ENCODE measurements around the gene SP1. TPM values are rescaled to one million over a fixed set of nuclear protein-coding genes. Genes with fewer than 3 reads are reported as not detected.

SP1 gene
- total RNA-seq, 4 donors from 2014 or later: 82.5 to 122 (median 111) TPM

DNA sequence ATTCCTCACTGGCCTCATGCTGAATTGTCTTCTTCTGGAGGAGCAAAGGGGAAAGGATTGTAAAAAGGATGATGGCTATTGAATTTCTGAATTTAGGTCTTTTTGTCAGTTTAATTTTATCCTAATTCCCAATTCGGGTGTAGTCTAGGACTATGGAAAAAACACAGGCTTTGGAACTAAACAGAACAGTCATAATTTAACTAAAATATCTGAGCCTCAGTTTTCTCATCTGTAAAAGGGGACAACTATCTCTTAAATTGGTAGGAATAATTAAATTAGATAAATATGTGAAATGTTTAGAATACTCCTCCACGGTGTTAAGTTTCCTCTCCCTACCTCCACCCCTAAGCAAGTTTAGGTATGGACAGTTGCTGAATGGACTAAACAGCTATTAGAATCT lies 3.2 kb upstream of the SP1 start:
- no peak for DNase-seq (ENCODE audit: low spot score in 2 of 2)
- Histone ChIP-seq H3K27me3 (no peaks in the 10 kb centered on the region), H3K36me3 (peaks cover 1% of the 10 kb centered on the region), H3K4me1 (peaks cover 33% of the 10 kb centered on the region), H3K9me3 (no peaks in the 10 kb centered on the region), H3K27ac (no peak overlapping the region), H3K4me3 (no peak overlapping the region)
- TF ChIP-seq EP300 (IDR thresholded peaks at IDR 0.05): no peak
- TF ChIP-seq, protein P1, sequence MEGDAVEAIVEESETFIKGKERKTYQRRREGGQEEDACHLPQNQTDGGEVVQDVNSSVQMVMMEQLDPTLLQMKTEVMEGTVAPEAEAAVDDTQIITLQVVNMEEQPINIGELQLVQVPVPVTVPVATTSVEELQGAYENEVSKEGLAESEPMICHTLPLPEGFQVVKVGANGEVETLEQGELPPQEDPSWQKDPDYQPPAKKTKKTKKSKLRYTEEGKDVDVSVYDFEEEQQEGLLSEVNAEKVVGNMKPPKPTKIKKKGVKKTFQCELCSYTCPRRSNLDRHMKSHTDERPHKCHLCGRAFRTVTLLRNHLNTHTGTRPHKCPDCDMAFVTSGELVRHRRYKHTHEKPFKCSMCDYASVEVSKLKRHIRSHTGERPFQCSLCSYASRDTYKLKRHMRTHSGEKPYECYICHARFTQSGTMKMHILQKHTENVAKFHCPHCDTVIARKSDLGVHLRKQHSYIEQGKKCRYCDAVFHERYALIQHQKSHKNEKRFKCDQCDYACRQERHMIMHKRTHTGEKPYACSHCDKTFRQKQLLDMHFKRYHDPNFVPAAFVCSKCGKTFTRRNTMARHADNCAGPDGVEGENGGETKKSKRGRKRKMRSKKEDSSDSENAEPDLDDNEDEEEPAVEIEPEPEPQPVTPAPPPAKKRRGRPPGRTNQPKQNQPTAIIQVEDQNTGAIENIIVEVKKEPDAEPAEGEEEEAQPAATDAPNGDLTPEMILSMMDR (IDR thresholded peaks at IDR 0.05): no peak
- no peak for TF ChIP-seq POLR2AphosphoS5 (IDR thresholded peaks at IDR 0.05)
- no peak for TF ChIP-seq POLR2A (IDR thresholded peaks at IDR 0.05)
- 84% methylated on average over 2 of the region's 2 CpGs for WGBS

DNA sequence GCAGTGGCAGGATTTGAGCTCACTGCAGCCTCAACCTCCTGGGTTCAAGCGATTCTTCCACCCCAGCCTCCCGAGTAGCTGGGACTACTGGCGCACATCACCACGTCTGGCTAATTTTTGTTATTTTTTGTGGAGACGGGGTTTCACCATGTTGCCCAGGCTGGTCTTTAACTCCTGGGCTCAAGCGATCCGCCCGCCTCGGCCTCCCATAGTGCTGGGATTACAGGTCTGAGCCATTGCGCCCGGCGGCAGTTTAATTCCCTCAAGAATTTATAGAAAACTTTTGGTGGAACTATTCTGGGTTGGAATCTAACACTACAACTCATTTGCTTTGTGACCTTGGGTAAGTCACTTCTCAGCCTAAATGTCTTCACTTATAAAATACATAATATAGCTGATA lies 1.8 kb upstream of the SP1 start:
- no peak for TF ChIP-seq EP300 (IDR thresholded peaks at IDR 0.05)
- no peak for TF ChIP-seq POLR2AphosphoS5 (IDR thresholded peaks at IDR 0.05)
- TF ChIP-seq, protein P1 (IDR thresholded peaks at IDR 0.05): no peak
- TF ChIP-seq POLR2A (IDR thresholded peaks at IDR 0.05): no peak
- Histone ChIP-seq H3K27me3 (no peaks in the 10 kb centered on the region), H3K9me3 (no peaks in the 10 kb centered on the region), H3K4me1 (peaks cover 35% of the 10 kb centered on the region), H3K4me3 (no peak overlapping the region), H3K27ac (peak overlapping the region; percentile 95), H3K36me3 (peaks cover 16% of the 10 kb centered on the region)
- peak in 1 of 2 donors; percentile 54 for DNase-seq (ENCODE audit: low spot score in 2 of 2)
- WGBS: 96% methylated on average over 12 of the region's 12 CpGs

DNA sequence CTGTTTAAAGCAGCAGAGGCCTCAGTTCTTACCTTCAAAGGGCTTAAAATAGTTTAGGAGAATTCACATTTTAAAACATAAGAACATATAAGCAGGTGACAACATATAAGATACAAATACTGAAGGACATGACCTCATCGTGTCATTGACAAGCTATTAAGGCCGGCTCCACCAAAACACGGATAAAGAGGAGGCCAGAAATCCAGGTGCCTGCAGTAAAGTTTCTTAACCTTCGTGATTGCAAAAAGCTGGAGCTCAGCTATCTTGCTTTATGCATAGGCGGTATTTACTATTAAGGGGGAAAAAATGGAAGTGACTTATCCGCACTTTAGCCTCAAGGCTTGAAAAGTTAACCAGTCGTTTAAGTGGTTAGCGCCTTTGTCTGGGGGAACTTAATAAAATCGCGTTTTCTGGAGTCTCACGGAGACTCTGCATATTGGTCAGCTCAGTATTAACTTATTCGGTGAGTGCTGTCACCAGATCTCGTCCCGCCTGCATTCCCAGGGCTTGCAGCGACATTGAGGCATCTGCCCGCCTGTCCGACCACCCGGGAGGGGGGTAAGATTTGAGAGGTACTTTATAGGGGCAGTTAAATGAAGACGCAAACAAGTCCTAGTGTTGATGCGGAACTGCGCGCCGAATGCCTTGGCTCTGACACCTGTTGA lies 1.1 kb upstream of the SP1 start:
- no peak for TF ChIP-seq POLR2A (IDR thresholded peaks at IDR 0.05)
- TF ChIP-seq POLR2AphosphoS5 (IDR thresholded peaks at IDR 0.05): no peak
- TF ChIP-seq, protein P1 (IDR thresholded peaks at IDR 0.05): no peak
- no peak for TF ChIP-seq EP300 (IDR thresholded peaks at IDR 0.05)
- DNase-seq (ENCODE audit: low spot score in 2 of 2): no peak
- Histone ChIP-seq H3K36me3 (peaks cover 20% of the 10 kb centered on the region), H3K4me1 (peaks cover 41% of the 10 kb centered on the region), H3K4me3 (peak overlapping the region; percentile 55), H3K27ac (peak overlapping the region; percentile 95), H3K27me3 (no peaks in the 10 kb centered on the region), H3K9me3 (no peaks in the 10 kb centered on the region)
- 18% methylated on average over 15 of the region's 23 CpGs for WGBS

DNA sequence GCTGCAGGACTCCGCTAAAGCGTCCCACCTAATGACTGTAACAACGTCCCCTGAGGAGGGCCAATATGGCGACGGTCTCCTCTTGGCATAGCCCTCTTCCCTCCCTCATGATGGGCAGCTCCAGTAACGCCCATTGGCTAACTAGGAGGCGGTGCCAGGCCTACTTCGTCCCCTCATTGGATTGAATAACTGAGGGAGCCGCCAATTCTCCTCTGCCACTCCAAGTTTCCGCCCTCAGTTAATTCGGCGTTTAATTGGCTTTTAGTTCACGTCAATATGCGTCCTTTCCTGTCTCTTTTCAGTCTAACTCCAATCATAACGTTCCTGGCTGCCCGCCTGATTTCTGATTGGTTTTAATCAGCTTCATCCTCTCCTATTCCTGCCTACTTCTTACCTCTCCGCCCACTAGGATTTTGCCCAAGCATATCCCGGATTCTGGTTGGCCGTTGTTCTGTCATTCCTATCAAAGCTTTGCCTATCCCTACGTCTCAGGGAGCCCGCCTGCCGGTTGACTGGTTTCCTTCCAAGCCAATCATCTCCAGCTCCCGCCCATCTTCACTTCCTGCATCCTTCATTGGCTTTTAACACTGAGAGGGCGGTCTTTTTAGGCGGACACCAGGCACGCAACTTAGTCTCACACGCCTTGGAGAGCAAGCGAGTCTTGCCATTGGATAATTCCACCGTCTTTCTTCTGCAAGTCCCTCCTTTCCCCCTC lies 430 bp upstream of the SP1 start:
- WGBS: under 1% methylated on average over 26 of the region's 29 CpGs
- Histone ChIP-seq H3K9me3 (no peaks in the 10 kb centered on the region), H3K36me3 (peaks cover 27% of the 10 kb centered on the region), H3K27ac (peak overlapping the region; percentile 100), H3K4me3 (peak overlapping the region; percentile 77), H3K4me1 (peaks cover 48% of the 10 kb centered on the region), H3K27me3 (no peaks in the 10 kb centered on the region)
- peak; percentile 94 to 97 (median 94) for TF ChIP-seq POLR2AphosphoS5 (IDR thresholded peaks at IDR 0.05)
- peak in 1 of 2 donors; percentile 86 for TF ChIP-seq POLR2A (IDR thresholded peaks at IDR 0.05)
- no peak for TF ChIP-seq EP300 (IDR thresholded peaks at IDR 0.05)
- DNase-seq (ENCODE audit: low spot score in 2 of 2): peak; percentile 100

DNA sequence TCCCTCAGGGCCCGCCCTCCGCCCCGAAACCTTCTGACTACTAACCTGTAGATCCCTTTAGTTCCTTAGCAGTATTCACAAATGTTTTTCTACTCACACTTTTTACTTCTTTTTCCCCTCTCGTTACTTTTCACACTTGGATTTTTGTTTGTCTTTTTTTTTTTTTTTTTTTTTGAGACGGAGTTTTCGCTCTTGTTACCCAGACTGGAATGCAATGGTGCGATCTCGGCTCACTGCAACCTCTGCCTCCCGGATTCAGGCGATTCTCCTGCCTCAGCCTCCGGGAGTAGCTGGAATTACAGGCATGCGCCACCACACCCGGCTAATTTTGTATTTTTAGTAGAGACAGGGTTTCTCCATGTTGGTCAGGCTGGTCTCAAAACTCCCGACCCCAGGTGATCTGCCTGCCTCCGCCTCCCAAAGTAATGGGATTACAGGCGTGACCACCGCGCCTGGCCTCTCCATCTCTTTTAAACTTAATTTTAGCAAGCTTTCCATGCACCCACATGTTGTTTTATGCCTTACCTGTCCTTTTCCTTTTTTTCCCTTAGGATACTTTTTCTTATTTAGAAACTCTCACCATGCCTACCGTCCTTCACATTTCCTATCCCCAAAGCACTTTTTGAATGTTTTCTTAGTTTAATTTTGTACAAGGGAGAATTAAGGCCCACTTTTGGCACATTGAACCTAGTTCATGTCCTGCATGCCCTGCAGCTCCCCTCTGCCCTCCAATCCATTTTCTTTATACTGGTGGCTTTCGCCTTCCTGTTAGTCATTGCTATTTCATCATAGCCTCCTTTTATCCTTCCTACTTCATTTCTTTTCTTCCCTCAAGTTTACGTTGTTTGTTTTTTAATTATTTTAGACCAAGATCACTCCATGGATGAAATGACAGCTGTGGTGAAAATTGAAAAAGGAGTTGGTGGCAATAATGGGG lies 1.1 kb downstream of the SP1 start:
- Histone ChIP-seq H3K27me3 (no peaks in the 10 kb centered on the region), H3K4me1 (peaks cover 63% of the 10 kb centered on the region), H3K36me3 (peaks cover 35% of the 10 kb centered on the region), H3K27ac (peak overlapping the region; percentile 100), H3K9me3 (no peaks in the 10 kb centered on the region), H3K4me3 (peak overlapping the region; percentile 77)
- TF ChIP-seq, protein P1 (IDR thresholded peaks at IDR 0.05): no peak
- TF ChIP-seq POLR2AphosphoS5 (IDR thresholded peaks at IDR 0.05) (no peak), POLR2A (IDR thresholded peaks at IDR 0.05) (no peak), EP300 (IDR thresholded peaks at IDR 0.05) (no peak)
- WGBS: 4% methylated on average over 20 of the region's 21 CpGs
- peak in 1 of 2 donors; percentile 66 for DNase-seq (ENCODE audit: low spot score in 2 of 2)

Measured in suprapubic skin (tissue), 4 donors.